HEK293T (cell line): ENCODE measurements around the gene FBXL7.

Experiments used
- ARNT ChIP-seq: fragments of 450-650 bp; IDR thresholded peaks from 2 replicates; pipeline ENCODE4 v1.6.1; 2017; ENCODE audit warnings: mild to moderate bottlenecking
- CTBP1 ChIP-seq: fragments of 450-650 bp; IDR thresholded peaks from 2 replicates; pipeline ENCODE4 v1.6.1; 2016; ENCODE audit warnings: borderline replicate concordance
- ELF4 ChIP-seq: fragments of 450-650 bp; IDR thresholded peaks from 2 replicates; pipeline ENCODE4 v1.6.1; 2017; ENCODE audit warnings: antibody characterized with exemption
- FOXA1 ChIP-seq: fragments of 450-650 bp; IDR thresholded peaks from 2 replicates; pipeline ENCODE4 v1.6.1; 2016; ENCODE audit warnings: mild to moderate bottlenecking
- FOXK2 ChIP-seq: fragments of 450-650 bp; IDR thresholded peaks from 2 replicates; pipeline ENCODE4 v1.6.1; 2016; ENCODE audit warnings: mild to moderate bottlenecking
- FOXM1 ChIP-seq: fragments of 450-650 bp; IDR thresholded peaks from 2 replicates; pipeline ENCODE4 v1.6.1; 2017; ENCODE audit warnings: mild to moderate bottlenecking, borderline replicate concordance
- NFRKB ChIP-seq: fragments of 450-650 bp; IDR thresholded peaks from 2 replicates; pipeline ENCODE4 v1.6.1; 2016; ENCODE audit warnings: mild to moderate bottlenecking, moderate library complexity
- SP1 ChIP-seq: fragments of 450-650 bp; IDR thresholded peaks from 2 replicates; pipeline ENCODE4 v1.6.1; 2017
- SUZ12 ChIP-seq: fragments of 450-650 bp; IDR thresholded peaks from 2 replicates; pipeline ENCODE4 v1.6.1; 2016; ENCODE audit warnings: mild to moderate bottlenecking
- TARDBP ChIP-seq: fragments of 450-650 bp; IDR thresholded peaks from 2 replicates; pipeline ENCODE4 v1.6.1; 2016
- ZNF384 ChIP-seq: fragments of 450-650 bp; IDR thresholded peaks from 2 replicates; pipeline ENCODE4 v1.6.1; 2016

DNA sequence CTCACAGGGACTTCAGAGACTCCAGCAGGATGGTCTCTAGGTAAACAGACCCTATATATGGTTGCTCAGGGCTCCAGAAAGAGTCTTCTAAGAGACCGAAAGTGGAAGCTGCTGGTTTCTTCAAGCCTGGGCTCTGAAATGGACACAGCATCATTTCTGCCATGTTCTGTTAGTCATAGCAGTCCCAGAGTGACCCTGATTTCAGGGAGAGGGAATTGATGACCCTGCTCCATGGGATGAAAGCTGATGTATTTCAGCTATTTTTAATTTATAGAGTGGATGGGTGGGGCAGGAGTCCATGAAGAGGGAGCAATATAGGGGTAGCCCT is 135.3 kb downstream of the FBXL7 start:
- TF ChIP-seq SUZ12 (no peak), TARDBP (no peak), CTBP1 (no peak), FOXK2 (no peak), ZNF384 (no peak), FOXA1 (no peak), SP1 (no peak), ELF4 (no peak), NFRKB (no peak), ARNT (no peak), FOXM1 (no peak)
